GM23338 (cell line): ENCODE data around the gene ACAT2. TPM values are rescaled to one million over a fixed set of nuclear protein-coding genes. Genes with fewer than 3 reads are reported as not detected.

ENCODE experiments used
- ATAC-seq: fragments of 200-7000 bp; cut with Tn5 transposase; 3 replicates; pipeline ENCODE4 v1.9.1; 2020
- DNase-seq: peaks from one replicate; pipeline ENCODE4 v3.0.0-alpha.2; 2015; ENCODE audit warnings: low spot score
- H2AFZ ChIP-seq: fragments of 200-600 bp; sonication (generic); 2 replicates; pipeline ENCODE4 v1.8.0; 2016; ENCODE audit warnings: antibody characterized with exemption, mild to moderate bottlenecking, moderate library complexity
- H3F3A ChIP-seq: fragments of 200-600 bp; sonication (generic); replicated peaks from 2 replicates; pipeline ENCODE4 v1.8.0; 2017; ENCODE audit warnings: antibody characterized with exemption, mixed run types, low read depth
- H3K27ac ChIP-seq: fragments of 200-600 bp; sonication (generic); 2 replicates; pipeline ENCODE4 v1.6.1; 2016; ENCODE audit warnings: low read depth
- H3K27me3 ChIP-seq: fragments of 200-600 bp; sonication (generic); 2 replicates; pipeline ENCODE4 v1.8.0; 2016; ENCODE audit warnings: mild to moderate bottlenecking, mixed run types, moderate library complexity; ENCODE audit not compliant: insufficient read depth
- H3K36me3 ChIP-seq: fragments of 200-600 bp; sonication (generic); 2 replicates; pipeline ENCODE4 v1.8.0; 2016; ENCODE audit warnings: mild to moderate bottlenecking; ENCODE audit not compliant: insufficient read depth
- H3K4me1 ChIP-seq: fragments of 200-600 bp; sonication (generic); 2 replicates; pipeline ENCODE4 v1.8.0; 2016; ENCODE audit warnings: mild to moderate bottlenecking, moderate library complexity; ENCODE audit not compliant: insufficient read depth
- H3K4me2 ChIP-seq: fragments of 200-600 bp; sonication (generic); 2 replicates; pipeline ENCODE4 v1.7.1; 2017; ENCODE audit warnings: mixed run types
- H3K4me3 ChIP-seq: fragments of 200-600 bp; sonication (generic); 2 replicates; pipeline ENCODE4 v1.6.1; 2016; ENCODE audit warnings: mixed run types
- H3K79me2 ChIP-seq: fragments of 200-600 bp; sonication (generic); replicated peaks from 2 replicates; pipeline ENCODE4 v1.8.0; 2017; ENCODE audit warnings: mild to moderate bottlenecking; ENCODE audit not compliant: insufficient read depth
- H3K9me2 ChIP-seq: fragments of 200-600 bp; sonication (generic); 2 replicates; pipeline ENCODE4 v1.8.0; 2017; ENCODE audit not compliant: insufficient read depth
- H4K20me1 ChIP-seq: fragments of 200-600 bp; sonication (generic); replicated peaks from 2 replicates; pipeline ENCODE4 v1.8.0; 2017; ENCODE audit warnings: mild to moderate bottlenecking; ENCODE audit not compliant: insufficient read depth
- H3K27ac Mint-ChIP-seq: 2 replicates; pipeline ENCODE4 v1.8.0; 2020; ENCODE audit warnings: inconsistent platforms, mild to moderate bottlenecking, moderate library complexity, mixed read lengths
- H3K27me3 Mint-ChIP-seq: 3 replicates; pipeline ENCODE4 v1.8.0; 2022; ENCODE audit warnings: low read depth, mild to moderate bottlenecking, moderate library complexity, mixed read lengths, inconsistent platforms; ENCODE audit not compliant: insufficient read depth, poor library complexity
- H3K36me3 Mint-ChIP-seq: 3 replicates; pipeline ENCODE4 v1.8.0; 2021; ENCODE audit warnings: low read depth, mild to moderate bottlenecking, inconsistent platforms, moderate library complexity, mixed read lengths
- H3K4me1 Mint-ChIP-seq: 3 replicates; pipeline ENCODE4 v1.8.0; 2020; ENCODE audit warnings: mild to moderate bottlenecking, inconsistent platforms, mixed read lengths
- H3K4me3 Mint-ChIP-seq: 3 replicates; pipeline ENCODE4 v1.8.0; 2021; ENCODE audit warnings: moderate library complexity, mild to moderate bottlenecking, inconsistent platforms, mixed read lengths
- H3K9me3 Mint-ChIP-seq: 3 replicates; pipeline ENCODE4 v1.8.0; 2020; ENCODE audit warnings: moderate library complexity, mild to moderate bottlenecking, inconsistent platforms, mixed read lengths
- CREB1 ChIP-seq: fragments of 250-450 bp; sonication (Bioruptor Pico); IDR thresholded peaks from 2 replicates; pipeline ENCODE4 v1.5.0; 2020; ENCODE audit warnings: low read depth, mild to moderate bottlenecking, moderate library complexity
- EZH2 ChIP-seq: fragments of 200-600 bp; sonication (generic); IDR thresholded peaks from one replicate; pipeline ENCODE4 v1.8.0; 2017; ENCODE audit warnings: antibody characterized with exemption, mild to moderate bottlenecking, low read depth; ENCODE audit not compliant: unreplicated experiment
- EZH2phosphoT487 ChIP-seq: fragments of 200-600 bp; sonication (generic); IDR thresholded peaks from one replicate; pipeline ENCODE4 v1.8.1; 2018; ENCODE audit warnings: antibody characterized with exemption; ENCODE audit not compliant: unreplicated experiment
- JUNB ChIP-seq: IDR thresholded peaks from one replicate; pipeline ENCODE4 v1.6.1; 2016; ENCODE audit warnings: antibody characterized with exemption; ENCODE audit not compliant: unreplicated experiment
- POLR2AphosphoS5 ChIP-seq: IDR thresholded peaks from 2 replicates; pipeline ENCODE4 v1.6.1; 2016; ENCODE audit warnings: antibody characterized with exemption, low read depth
- STAT1 ChIP-seq: IDR thresholded peaks from one replicate; pipeline ENCODE4 v1.6.1; 2016; ENCODE audit warnings: antibody characterized with exemption; ENCODE audit not compliant: unreplicated experiment
- ZNF114 ChIP-seq: fragments of 250-450 bp; sonication (Bioruptor Pico); IDR thresholded peaks from 2 replicates; pipeline ENCODE4 v1.5.0; 2020; ENCODE audit warnings: mild to moderate bottlenecking, moderate library complexity
- polyA plus RNA-seq: library from polyadenylated mRNA; unstranded; fragments of >200 nt; fragmentation: Nextera tagmentation; extraction: Ambion mirVana; gene quantifications from 2 replicates; pipeline ENCODE4 v1.2.1, GENCODE V29; 2016
- total RNA-seq: library from RNA; depleted of rRNA; stranded (reverse); fragments of >200 nt; shearing (Covaris generic); gene quantifications from 2 replicates; pipeline ENCODE4 v1.2.3, GENCODE V29; 2014
- TF ChIP-seq, protein P1 (sequence below), 2 experiments: fragments of 200-600 bp in 1 of 2; sonication (generic) in 1 of 2; conservative IDR thresholded peaks; 2 replicates each; pipeline versions ENCODE4 v1.5.1 to v1.6.1; 2016 to 2017; ENCODE audit warnings: antibody characterized with exemption in 2 of 2, low read depth in 2 of 2, mild to moderate bottlenecking in 2 of 2, moderate library complexity in 1 of 2
- TF ChIP-seq, protein P2 (sequence below): IDR thresholded peaks from 2 replicates; pipeline ENCODE4 v1.6.1; 2016; ENCODE audit warnings: antibody characterized with exemption
- TF ChIP-seq, protein P3 (sequence below): IDR thresholded peaks from one replicate; pipeline ENCODE4 v1.6.1; 2018; ENCODE audit warnings: antibody characterized with exemption; ENCODE audit not compliant: unreplicated experiment

ACAT2 gene
- total and polyA plus RNA-seq, 2 experiments from 2014 or later, result 108 to 151 TPM

DNA sequence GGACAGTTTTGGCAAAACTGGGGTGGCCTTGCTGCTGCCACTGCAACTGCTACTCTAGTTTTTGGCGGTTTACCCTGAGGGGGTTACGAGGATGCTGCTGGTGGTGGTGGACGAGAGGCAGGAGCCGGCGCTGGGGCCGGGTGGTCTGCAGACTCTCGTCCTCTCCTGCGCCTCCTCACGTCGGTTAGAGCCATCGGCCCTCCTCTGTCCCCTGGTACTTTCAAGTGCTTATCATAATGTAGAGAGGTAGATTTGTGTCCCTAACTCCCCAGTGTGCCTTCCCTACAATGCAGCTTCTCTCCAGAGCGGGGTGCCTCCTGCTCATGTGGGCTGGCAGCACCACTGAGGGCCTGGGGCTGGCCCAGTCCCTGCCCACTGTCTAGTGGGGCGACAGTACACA lies 64.2 kb downstream of the ACAT2 start:
- Mint-ChIP-seq H3K27me3 (peaks cover 8% of the 10 kb centered on the region), H3K4me3 (no peak overlapping the region), H3K9me3 (no peaks in the 10 kb centered on the region), H3K4me1 (peaks cover 23% of the 10 kb centered on the region), H3K27ac (no peak overlapping the region), H3K36me3 (0 out of 3 replicates have a peak, but pooled peaks cover under 1% of the 10 kb centered on the region)
- Histone ChIP-seq H4K20me1 (no peaks in the 10 kb centered on the region), H3K27ac (no peak overlapping the region), H2AFZ (no peak overlapping the region), H3F3A (no peaks in the 10 kb centered on the region), H3K9me2 (no peaks in the 10 kb centered on the region), H3K36me3 (no peaks in the 10 kb centered on the region), H3K4me2 (no peak overlapping the region), H3K4me3 (no peak overlapping the region), H3K27me3 (no peaks in the 10 kb centered on the region), H3K79me2 (no peaks in the 10 kb centered on the region), H3K4me1 (peaks cover 15% of the 10 kb centered on the region)
- ATAC-seq (no peak), DNase-seq (no peak)
- TF ChIP-seq JUNB (no peak), EZH2phosphoT487 (no peak), ZNF114 (no peak), POLR2AphosphoS5 (no peak)

DNA sequence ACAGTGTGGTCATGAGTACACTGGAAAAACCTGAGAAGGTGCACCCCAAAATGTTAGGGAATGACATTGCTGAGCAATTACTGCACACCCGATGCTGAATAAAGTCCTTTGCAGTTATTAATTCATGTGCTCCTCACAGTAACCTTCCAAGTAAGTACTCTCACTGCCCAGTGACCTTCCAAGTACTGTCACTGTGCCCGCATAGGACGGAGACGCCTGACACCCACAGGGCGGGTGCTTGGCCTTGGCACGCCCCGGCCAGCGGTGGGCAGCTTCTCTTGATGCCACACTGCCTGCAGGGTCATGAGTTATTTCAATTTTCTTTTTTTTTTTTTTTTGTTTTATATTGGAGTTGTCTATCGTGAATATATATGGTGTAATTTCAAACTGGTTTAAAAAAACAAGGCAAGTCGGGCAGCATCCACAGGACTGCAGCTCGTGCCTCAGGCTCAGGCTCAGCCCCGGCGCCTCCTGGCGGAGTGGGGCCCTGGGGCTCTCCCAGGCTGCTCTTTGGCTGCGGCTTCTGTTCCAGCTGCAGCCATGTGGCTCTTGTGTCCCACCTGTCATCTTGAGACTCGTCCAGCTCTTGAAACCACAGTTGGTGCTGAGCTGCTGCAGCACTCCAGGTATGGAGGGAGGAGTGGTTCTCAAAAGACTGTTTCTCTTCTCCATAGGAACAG lies 65.3 kb downstream of the ACAT2 start:
- no peak for ATAC-seq
- Histone ChIP-seq H2AFZ (no peak overlapping the region), H3K36me3 (no peaks in the 10 kb centered on the region), H3K9me2 (no peaks in the 10 kb centered on the region), H4K20me1 (no peaks in the 10 kb centered on the region), H3F3A (no peaks in the 10 kb centered on the region), H3K4me1 (peaks cover 18% of the 10 kb centered on the region), H3K27me3 (no peaks in the 10 kb centered on the region), H3K4me2 (no peak overlapping the region), H3K27ac (no peak overlapping the region), H3K79me2 (no peaks in the 10 kb centered on the region), H3K4me3 (no peak overlapping the region)
- DNase-seq, result no peak
- Mint-ChIP-seq H3K4me1 (peaks cover 31% of the 10 kb centered on the region), H3K27me3 (peaks cover 16% of the 10 kb centered on the region), H3K36me3 (peaks cover 8% of the 10 kb centered on the region; the same call in 2 of the 3 replicates), H3K9me3 (peaks cover 8% of the 10 kb centered on the region; the same call in 1 of the 3 replicates), H3K4me3 (no peak overlapping the region), H3K27ac (no peak overlapping the region)
- TF ChIP-seq EZH2, result no peak
- TF ChIP-seq, protein P1, sequence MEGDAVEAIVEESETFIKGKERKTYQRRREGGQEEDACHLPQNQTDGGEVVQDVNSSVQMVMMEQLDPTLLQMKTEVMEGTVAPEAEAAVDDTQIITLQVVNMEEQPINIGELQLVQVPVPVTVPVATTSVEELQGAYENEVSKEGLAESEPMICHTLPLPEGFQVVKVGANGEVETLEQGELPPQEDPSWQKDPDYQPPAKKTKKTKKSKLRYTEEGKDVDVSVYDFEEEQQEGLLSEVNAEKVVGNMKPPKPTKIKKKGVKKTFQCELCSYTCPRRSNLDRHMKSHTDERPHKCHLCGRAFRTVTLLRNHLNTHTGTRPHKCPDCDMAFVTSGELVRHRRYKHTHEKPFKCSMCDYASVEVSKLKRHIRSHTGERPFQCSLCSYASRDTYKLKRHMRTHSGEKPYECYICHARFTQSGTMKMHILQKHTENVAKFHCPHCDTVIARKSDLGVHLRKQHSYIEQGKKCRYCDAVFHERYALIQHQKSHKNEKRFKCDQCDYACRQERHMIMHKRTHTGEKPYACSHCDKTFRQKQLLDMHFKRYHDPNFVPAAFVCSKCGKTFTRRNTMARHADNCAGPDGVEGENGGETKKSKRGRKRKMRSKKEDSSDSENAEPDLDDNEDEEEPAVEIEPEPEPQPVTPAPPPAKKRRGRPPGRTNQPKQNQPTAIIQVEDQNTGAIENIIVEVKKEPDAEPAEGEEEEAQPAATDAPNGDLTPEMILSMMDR (conservative IDR thresholded peaks at IDR 0.05; ENCODE audit: low read depth in 2 of 2), result no peak
- TF ChIP-seq, protein P2, sequence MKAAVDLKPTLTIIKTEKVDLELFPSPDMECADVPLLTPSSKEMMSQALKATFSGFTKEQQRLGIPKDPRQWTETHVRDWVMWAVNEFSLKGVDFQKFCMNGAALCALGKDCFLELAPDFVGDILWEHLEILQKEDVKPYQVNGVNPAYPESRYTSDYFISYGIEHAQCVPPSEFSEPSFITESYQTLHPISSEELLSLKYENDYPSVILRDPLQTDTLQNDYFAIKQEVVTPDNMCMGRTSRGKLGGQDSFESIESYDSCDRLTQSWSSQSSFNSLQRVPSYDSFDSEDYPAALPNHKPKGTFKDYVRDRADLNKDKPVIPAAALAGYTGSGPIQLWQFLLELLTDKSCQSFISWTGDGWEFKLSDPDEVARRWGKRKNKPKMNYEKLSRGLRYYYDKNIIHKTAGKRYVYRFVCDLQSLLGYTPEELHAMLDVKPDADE, result no peak
- no peak for TF ChIP-seq STAT1
- no peak for TF ChIP-seq POLR2AphosphoS5
- TF ChIP-seq, protein P3, sequence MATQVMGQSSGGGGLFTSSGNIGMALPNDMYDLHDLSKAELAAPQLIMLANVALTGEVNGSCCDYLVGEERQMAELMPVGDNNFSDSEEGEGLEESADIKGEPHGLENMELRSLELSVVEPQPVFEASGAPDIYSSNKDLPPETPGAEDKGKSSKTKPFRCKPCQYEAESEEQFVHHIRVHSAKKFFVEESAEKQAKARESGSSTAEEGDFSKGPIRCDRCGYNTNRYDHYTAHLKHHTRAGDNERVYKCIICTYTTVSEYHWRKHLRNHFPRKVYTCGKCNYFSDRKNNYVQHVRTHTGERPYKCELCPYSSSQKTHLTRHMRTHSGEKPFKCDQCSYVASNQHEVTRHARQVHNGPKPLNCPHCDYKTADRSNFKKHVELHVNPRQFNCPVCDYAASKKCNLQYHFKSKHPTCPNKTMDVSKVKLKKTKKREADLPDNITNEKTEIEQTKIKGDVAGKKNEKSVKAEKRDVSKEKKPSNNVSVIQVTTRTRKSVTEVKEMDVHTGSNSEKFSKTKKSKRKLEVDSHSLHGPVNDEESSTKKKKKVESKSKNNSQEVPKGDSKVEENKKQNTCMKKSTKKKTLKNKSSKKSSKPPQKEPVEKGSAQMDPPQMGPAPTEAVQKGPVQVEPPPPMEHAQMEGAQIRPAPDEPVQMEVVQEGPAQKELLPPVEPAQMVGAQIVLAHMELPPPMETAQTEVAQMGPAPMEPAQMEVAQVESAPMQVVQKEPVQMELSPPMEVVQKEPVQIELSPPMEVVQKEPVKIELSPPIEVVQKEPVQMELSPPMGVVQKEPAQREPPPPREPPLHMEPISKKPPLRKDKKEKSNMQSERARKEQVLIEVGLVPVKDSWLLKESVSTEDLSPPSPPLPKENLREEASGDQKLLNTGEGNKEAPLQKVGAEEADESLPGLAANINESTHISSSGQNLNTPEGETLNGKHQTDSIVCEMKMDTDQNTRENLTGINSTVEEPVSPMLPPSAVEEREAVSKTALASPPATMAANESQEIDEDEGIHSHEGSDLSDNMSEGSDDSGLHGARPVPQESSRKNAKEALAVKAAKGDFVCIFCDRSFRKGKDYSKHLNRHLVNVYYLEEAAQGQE, result no peak
- TF ChIP-seq ZNF114, result no peak
- no peak for TF ChIP-seq CREB1 (CRISPR knock-in tag)
